Uterus (tissue), 2 donors: Measurements from ENCODE around the gene ZFR.

Experiments
- POLR2A ChIP-seq, 2 donors: fragments of 450-650 bp; IDR thresholded peaks; one replicate each; pipeline ENCODE4 v1.6.1; 2016; ENCODE audit warnings: antibody characterized with exemption in 2 of 2, mild to moderate bottlenecking in 1 of 2, moderate library complexity in 1 of 2
- TF ChIP-seq, protein P1 (sequence below), 4 experiments: fragments of 200-600 bp in 2 of 4; fragments of 450-650 bp in 2 of 4; sonication (generic) in 2 of 4; IDR thresholded peaks; one replicate each; pipeline ENCODE4 v1.5.1; 2016 to 2019; ENCODE audit warnings: antibody characterized with exemption in 4 of 4, mild to moderate bottlenecking in 2 of 4, moderate library complexity in 1 of 4

DNA sequence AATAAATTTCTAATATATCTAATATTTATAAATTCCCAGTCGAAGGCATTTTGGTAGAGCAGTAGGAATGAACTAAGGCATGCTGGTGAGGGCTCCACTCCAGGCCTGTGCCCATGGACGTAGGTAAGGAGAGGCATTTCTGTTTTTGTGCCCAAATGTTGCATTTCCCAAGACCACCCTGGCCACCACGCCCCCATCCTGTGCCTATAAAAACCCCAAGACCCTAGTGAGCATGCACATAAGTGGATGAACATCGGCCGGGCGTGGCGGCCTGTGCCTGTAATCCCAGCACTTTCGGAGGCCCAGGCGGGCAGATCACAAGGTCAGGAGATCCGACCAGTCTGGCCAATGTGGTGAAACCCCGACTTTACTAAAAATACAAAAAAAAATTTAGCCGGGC lies 121.7 kb downstream of the ZFR start:
- TF ChIP-seq POLR2A (IDR thresholded peaks at IDR 0.05): no peak
- TF ChIP-seq, protein P1, sequence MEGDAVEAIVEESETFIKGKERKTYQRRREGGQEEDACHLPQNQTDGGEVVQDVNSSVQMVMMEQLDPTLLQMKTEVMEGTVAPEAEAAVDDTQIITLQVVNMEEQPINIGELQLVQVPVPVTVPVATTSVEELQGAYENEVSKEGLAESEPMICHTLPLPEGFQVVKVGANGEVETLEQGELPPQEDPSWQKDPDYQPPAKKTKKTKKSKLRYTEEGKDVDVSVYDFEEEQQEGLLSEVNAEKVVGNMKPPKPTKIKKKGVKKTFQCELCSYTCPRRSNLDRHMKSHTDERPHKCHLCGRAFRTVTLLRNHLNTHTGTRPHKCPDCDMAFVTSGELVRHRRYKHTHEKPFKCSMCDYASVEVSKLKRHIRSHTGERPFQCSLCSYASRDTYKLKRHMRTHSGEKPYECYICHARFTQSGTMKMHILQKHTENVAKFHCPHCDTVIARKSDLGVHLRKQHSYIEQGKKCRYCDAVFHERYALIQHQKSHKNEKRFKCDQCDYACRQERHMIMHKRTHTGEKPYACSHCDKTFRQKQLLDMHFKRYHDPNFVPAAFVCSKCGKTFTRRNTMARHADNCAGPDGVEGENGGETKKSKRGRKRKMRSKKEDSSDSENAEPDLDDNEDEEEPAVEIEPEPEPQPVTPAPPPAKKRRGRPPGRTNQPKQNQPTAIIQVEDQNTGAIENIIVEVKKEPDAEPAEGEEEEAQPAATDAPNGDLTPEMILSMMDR (IDR thresholded peaks at IDR 0.05): no peak
